ENCODE data around the gene TOGARAM1.

DNA sequence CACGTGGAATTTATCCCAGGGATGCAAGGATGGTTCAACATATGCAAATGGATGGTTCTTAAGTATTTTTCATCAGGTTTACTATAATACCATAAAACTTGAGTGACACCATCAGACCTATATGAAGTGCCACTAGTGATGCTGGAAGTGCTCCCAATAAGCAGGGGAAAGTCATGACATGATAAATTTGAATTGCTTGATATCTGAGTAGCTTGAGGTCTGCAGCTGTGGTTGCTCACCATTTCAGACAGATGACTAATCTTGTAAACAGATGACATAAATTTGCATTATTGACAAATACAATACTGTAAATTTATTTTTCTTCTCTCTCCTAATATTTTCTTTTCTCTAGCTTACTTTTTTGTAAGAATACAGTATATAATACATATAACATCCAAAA lies 108.2 kb downstream of the TOGARAM1 start:
- TF ChIP-seq, protein P1, sequence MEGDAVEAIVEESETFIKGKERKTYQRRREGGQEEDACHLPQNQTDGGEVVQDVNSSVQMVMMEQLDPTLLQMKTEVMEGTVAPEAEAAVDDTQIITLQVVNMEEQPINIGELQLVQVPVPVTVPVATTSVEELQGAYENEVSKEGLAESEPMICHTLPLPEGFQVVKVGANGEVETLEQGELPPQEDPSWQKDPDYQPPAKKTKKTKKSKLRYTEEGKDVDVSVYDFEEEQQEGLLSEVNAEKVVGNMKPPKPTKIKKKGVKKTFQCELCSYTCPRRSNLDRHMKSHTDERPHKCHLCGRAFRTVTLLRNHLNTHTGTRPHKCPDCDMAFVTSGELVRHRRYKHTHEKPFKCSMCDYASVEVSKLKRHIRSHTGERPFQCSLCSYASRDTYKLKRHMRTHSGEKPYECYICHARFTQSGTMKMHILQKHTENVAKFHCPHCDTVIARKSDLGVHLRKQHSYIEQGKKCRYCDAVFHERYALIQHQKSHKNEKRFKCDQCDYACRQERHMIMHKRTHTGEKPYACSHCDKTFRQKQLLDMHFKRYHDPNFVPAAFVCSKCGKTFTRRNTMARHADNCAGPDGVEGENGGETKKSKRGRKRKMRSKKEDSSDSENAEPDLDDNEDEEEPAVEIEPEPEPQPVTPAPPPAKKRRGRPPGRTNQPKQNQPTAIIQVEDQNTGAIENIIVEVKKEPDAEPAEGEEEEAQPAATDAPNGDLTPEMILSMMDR (IDR thresholded peaks at IDR 0.05), result no peak
- TF ChIP-seq POLR2A (IDR thresholded peaks at IDR 0.05), result no peak

Measured in right lobe of liver (tissue), 4 donors.